Vagina (tissue), 1 donor: ENCODE results near the gene FAM228B. TPM values are rescaled to one million over a fixed set of nuclear protein-coding genes. Genes with fewer than 3 reads are reported as not detected.

Experiments
- total RNA-seq: library from RNA; depleted of rRNA; stranded (reverse); fragments of >200 nt; gene quantifications from one replicate; pipeline ENCODE4 v1.2.3, GENCODE V29; 2016

FAM228B gene
- total RNA-seq, 1 donor from 2014 or later, result 16.5 TPM

Other genes starting within 250 kb of the FAM228B start
- gene ATAD2B, start 196.3 kb upstream of the FAM228B start, total RNA-seq, result 38.5 TPM
- 12.5 TPM for gene UBXN2A, start 183.0 kb upstream of the FAM228B start, total RNA-seq
- gene MFSD2B, start 113.4 kb upstream of the FAM228B start, total RNA-seq, result not detected
- gene WDCP, start 76.1 kb upstream of the FAM228B start, total RNA-seq, result 5.2 TPM
- 14.2 TPM for gene FKBP1B, start 73.7 kb upstream of the FAM228B start, total RNA-seq
- 82.3 TPM for gene SF3B6, start 47.1 kb upstream of the FAM228B start, total RNA-seq
- 31.9 TPM for gene TP53I3, start 38.6 kb upstream of the FAM228B start, total RNA-seq
- not detected for gene PFN4, start 135 bp upstream of the FAM228B start, total RNA-seq
- 0.98 TPM for gene FAM228A, start 51.6 kb downstream of the FAM228B start, total RNA-seq
- 52.5 TPM for gene ITSN2, start 237.1 kb downstream of the FAM228B start, total RNA-seq